Measurements from ENCODE around the gene KIAA1217.

KIAA1217 gene

DNA sequence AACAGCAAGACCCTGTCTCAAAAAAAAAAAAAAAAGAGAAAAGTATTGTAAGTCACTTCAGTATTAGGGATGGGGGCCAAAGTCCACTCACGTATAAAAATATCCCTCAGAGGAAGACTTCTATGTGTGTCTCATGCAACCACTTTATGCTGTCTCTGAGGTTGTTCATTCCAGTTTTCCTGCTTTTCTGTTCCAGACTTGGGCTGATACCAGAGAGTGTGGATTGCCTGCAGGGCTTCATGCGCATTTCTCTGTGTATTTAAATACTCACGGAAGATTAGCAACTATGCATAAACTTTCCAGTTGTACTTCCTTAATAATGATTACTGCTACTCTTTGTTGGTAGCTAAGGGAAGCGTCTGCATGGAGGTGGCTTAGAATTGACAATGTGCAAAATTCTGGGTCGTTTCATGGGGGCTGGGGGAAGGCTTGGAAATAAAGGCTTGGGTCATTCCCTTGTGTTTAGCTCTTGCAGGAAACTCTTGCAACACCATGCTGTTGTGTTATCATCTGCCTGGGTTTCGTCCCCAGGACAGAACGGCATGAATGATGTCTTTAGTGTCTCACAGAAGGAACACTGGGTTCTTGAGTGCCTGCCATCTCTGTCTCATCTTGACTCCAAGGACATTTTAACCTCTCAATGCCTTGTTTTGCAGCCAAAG, 54.1 kb downstream of the KIAA1217 start:
- Histone ChIP-seq H3K27ac (no peak overlapping the region), H3K4me2 (no peak overlapping the region), H3K9ac (no peak overlapping the region), H3K27me3 (no peaks in the 10 kb centered on the region), H3K9me3 (replicated peaks in 1 of 11) (peaks cover 0 to 19% (median 9%) of the 10 kb centered on the region in 11 experiments; a peak in 14 of 22 replicates), H3K4me3 (no peak overlapping the region), H3K4me1 (peaks cover 0 to 4% (median 0%) of the 10 kb centered on the region in 10 experiments; a peak in 1 of 20 replicates), H3K36me3 (no peaks in the 10 kb centered on the region), H4K20me1 (no peaks in the 10 kb centered on the region)
- TF ChIP-seq Cebpa-rat (IDR thresholded peaks at IDR 0.05) = no peak

DNA sequence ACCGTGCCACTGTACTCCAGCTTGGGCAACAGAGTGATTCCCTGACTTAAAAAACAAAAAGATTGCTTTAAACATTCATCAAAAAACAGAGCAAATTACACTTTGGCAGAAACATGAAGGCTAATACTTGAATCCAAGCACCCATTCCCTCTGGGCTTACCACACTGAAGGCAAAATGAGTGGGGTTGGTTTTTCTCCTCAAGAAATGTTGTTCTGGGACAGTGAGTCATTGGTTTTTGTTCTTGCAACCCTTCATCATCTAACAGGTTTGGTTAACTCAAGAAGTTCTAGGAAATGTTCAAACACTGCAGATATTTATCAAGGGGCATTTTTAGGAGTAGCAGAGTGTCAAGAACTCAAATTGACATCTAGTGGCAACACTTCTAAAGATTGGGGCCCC, 60.5 kb downstream of the KIAA1217 start:
- H3K4me3 ChIP-seq = no peak overlapping the region

DNA sequence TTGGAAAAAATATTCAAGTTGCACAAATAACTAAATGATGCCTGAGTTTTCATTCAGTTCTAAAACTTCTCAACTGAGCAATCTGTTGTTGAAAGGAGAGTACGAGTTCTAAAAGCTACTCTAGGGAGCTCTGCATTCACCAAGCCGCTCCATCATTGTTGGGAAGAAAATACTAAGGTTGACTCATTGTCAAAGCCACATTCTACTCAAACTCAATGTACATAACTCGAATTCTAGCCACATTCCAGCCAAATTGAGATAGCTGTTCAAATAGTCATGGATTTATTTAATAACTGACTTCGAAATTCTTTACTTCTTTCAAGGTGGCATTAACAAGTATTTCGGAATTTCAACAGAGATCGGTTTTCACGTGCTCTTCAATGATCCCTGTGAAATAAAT, 63.4 kb downstream of the KIAA1217 start:
- Histone ChIP-seq H3K4me1 (no peaks in the 10 kb centered on the region), H3K4me2 (no peak overlapping the region), H4K20me1 (no peaks in the 10 kb centered on the region), H3K4me3 (no peak overlapping the region), H3K27ac (no peak overlapping the region), H3K9me3 (replicated peaks in 1 of 11) (peaks cover 0 to 17% (median 7%) of the 10 kb centered on the region in 11 experiments; a peak in 13 of 22 replicates), H3K27me3 (no peaks in the 10 kb centered on the region), H3K36me3 (no peaks in the 10 kb centered on the region), H3K9ac (no peak overlapping the region)
- no peak for TF ChIP-seq Cebpa-rat (IDR thresholded peaks at IDR 0.05)

More for the DNA sequence above, 60.5 kb downstream of the KIAA1217 start:
- Histone ChIP-seq H4K20me1 (no peaks in the 10 kb centered on the region), H3K4me1 (no peaks in the 10 kb centered on the region), H3K36me3 (no peaks in the 10 kb centered on the region), H3K4me2 (no peak overlapping the region), H3K27me3 (no peaks in the 10 kb centered on the region), H3K9me3 (replicated peaks in 1 of 11) (peaks cover 0 to 19% (median 10%) of the 10 kb centered on the region in 11 experiments; a peak in 14 of 22 replicates), H3K9ac (no peak overlapping the region), H3K27ac (no peak overlapping the region)
- no peak for TF ChIP-seq Cebpa-rat (IDR thresholded peaks at IDR 0.05)

DNA sequence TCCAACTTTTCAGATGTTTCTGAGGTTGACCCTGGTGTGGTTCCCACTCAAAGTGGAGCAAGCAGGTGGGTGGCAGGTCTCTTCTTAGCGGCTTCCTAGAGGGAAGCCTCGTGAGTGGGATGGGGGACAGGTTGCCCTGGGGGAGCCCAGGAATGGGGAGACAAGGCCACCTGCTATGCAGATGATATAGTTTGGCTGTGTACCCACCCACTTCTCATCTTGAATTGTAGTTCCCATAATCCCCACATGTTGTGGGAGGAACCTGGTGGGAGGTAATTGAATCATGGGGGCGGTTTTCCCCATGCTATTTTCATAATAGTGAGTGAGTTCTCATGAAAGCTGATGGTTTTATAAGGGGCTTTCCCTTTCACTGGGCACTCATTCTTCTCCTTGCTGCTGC, 68.3 kb downstream of the KIAA1217 start:
- Histone ChIP-seq H3K27me3 (no peaks in the 10 kb centered on the region), H3K9me3 (replicated peaks in 1 of 11) (peaks cover 6 to 28% (median 12%) of the 10 kb centered on the region in 11 experiments; a peak in 19 of 22 replicates), H3K4me2 (no peak overlapping the region), H3K36me3 (no peaks in the 10 kb centered on the region), H3K27ac (no peak overlapping the region), H3K9ac (no peak overlapping the region), H3K4me1 (peaks cover 0 to 1% (median 0%) of the 10 kb centered on the region in 10 experiments; a peak in 4 of 20 replicates), H3K4me3 (no peak overlapping the region), H4K20me1 (no peaks in the 10 kb centered on the region)
- TF ChIP-seq Cebpa-rat (IDR thresholded peaks at IDR 0.05) = no peak

DNA sequence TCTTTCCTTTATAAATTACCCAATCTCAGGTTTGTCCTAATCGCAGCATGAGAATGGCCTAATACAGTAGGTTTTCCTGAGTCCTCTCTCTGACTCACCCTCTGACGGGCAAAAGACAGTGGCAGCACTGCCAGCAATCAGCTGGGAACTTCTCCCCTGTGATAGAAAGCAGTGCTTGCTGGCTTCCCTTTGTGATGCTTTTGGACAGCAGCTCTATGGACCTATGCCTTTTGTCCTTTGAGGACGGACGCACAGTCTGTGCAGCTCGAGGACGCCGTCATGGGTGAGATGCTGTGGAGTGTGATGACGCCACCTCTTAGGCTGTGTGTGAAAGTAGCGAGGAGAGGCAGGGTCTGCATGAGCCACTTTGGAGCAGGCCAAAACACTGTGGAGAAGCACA, 68.8 kb downstream of the KIAA1217 start:
- H3K36me3 ChIP-seq = no peaks in the 10 kb centered on the region
- H3K4me1 ChIP-seq = peaks cover 0 to 6% (median 2%) of the 10 kb centered on the region in 10 experiments; a peak in 7 of 20 replicates
- H3K27me3 ChIP-seq = no peaks in the 10 kb centered on the region
- H3K9ac ChIP-seq = no peak overlapping the region
- H3K4me2 ChIP-seq = no peak overlapping the region
- H3K4me3 ChIP-seq = no peak overlapping the region
- H3K27ac ChIP-seq = no peak overlapping the region
- TF ChIP-seq Cebpa-rat (IDR thresholded peaks at IDR 0.05) = no peak
- no peaks in the 10 kb centered on the region for H4K20me1 ChIP-seq
- H3K9me3 ChIP-seq (replicated peaks in 1 of 11) = peaks cover 9 to 28% (median 13%) of the 10 kb centered on the region in 11 experiments; a peak in 19 of 22 replicates

DNA sequence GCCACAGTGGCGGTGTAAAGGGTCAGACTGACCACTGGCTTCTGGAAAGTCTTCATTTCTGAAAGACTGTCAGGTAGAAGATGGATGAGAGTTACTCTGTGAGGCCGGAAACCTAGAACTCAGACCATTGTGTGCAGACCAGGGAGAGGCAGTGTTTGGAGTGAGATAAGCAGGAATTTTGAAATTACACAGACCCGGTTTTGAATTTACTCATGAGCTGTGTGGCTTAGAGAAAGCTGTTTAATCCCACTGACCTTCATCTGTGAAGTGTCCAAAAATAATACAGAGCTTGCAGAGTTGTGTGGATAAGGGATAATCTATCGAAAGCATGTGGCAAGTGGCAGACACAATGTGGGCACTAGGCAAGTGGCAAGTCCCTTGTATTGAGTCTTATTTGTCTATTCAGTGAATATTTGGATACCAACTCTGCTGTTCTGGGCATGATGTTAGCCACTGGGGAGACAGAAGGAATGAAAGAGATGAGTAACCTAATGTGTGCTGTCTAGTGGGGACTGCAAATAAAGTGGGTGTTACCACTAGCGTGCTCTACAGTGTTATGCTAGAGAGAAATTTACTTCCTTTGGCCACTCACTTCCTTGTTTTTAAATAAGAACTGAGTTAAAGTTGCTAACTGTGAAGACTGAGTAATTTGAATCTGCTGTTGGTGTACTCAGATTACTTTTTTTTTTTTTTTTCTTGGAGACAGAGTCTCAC, 69.4 kb downstream of the KIAA1217 start:
- H3K4me2 ChIP-seq = no peak overlapping the region
- H3K36me3 ChIP-seq = no peaks in the 10 kb centered on the region
- no peak overlapping the region for H3K4me3 ChIP-seq
- no peak overlapping the region for H3K27ac ChIP-seq
- peaks cover 11 to 28% (median 14%) of the 10 kb centered on the region in 11 experiments; a peak in 20 of 22 replicates for H3K9me3 ChIP-seq (replicated peaks in 1 of 11)
- H3K4me1 ChIP-seq = peaks cover 0 to 9% (median 4%) of the 10 kb centered on the region in 10 experiments; a peak in 7 of 20 replicates
- H3K9ac ChIP-seq = no peak overlapping the region
- no peaks in the 10 kb centered on the region for H4K20me1 ChIP-seq
- TF ChIP-seq Cebpa-rat (IDR thresholded peaks at IDR 0.05) = no peak
- H3K27me3 ChIP-seq = no peaks in the 10 kb centered on the region

DNA sequence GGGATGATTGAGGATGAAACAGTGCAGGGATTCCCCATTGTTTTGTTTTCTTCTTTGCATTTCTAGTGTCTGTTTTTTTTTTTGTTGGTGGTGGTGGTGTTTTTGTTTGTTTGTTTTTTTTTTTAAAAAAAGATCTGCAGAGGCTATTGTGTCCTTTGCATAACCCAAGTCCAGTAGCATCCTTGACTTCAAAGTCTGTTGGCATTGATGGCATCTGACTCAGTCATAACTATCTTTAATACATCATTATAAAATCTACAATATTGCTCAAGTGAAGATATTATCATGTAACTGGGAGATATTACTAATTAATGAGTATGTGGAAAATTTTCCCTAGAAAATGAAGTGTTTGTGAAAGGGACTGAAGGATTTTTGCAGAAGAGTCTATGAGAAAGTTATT, 70.2 kb downstream of the KIAA1217 start:
- Histone ChIP-seq H3K27me3 (no peaks in the 10 kb centered on the region), H4K20me1 (no peaks in the 10 kb centered on the region), H3K9ac (no peak overlapping the region), H3K4me1 (peaks cover 0 to 9% (median 4%) of the 10 kb centered on the region in 10 experiments; a peak in 7 of 20 replicates), H3K4me3 (no peak overlapping the region), H3K27ac (no peak overlapping the region), H3K36me3 (no peaks in the 10 kb centered on the region), H3K4me2 (no peak overlapping the region), H3K9me3 (replicated peaks in 1 of 11) (peaks cover 11 to 28% (median 21%) of the 10 kb centered on the region in 11 experiments; a peak in 21 of 22 replicates)
- TF ChIP-seq Cebpa-rat (IDR thresholded peaks at IDR 0.05) = no peak

DNA sequence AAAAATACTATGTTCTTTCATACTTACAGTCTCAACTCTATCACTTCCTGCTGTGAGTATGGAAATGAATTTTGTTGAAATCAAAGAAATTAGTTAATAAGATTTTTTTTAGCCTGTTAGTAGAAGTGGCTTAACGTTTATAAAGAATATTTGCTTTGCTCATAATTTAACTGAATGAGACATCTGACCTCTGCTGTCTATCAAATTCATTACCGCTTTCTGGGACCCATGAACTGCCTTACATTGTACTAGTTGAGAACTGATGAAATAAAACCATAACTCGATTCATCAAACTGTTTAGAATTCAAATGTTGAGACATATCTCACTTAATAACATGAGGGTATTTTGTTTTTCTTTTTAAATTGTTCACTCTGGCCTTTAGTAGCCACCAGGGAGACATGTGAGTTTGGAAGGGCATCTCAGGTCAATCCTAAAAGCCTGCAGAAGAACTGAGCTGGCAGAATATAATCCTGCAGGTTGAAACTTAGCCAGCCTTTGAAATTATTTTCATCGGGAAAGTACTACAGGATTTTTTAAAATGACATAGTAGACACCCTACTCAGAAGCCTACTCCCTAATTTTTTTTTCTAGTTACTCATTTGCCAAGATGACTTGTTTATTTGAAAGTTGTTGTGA, 78.7 kb downstream of the KIAA1217 start:
- H3K27ac ChIP-seq = no peak overlapping the region
- peaks cover 0 to 4% (median 2%) of the 10 kb centered on the region in 10 experiments; a peak in 7 of 20 replicates for H3K4me1 ChIP-seq
- H3K9ac ChIP-seq = no peak overlapping the region
- H3K4me2 ChIP-seq = no peak overlapping the region
- TF ChIP-seq Cebpa-rat (IDR thresholded peaks at IDR 0.05) = no peak
- peaks cover 0 to 7% (median 0%) of the 10 kb centered on the region in 11 experiments; a peak in 3 of 22 replicates for H3K36me3 ChIP-seq
- no peaks in the 10 kb centered on the region for H3K27me3 ChIP-seq
- no peak overlapping the region for H3K4me3 ChIP-seq
- H3K9me3 ChIP-seq (replicated peaks in 1 of 11) = peaks cover 0 to 18% (median 6%) of the 10 kb centered on the region in 11 experiments; a peak in 12 of 22 replicates
- H4K20me1 ChIP-seq = no peaks in the 10 kb centered on the region

DNA sequence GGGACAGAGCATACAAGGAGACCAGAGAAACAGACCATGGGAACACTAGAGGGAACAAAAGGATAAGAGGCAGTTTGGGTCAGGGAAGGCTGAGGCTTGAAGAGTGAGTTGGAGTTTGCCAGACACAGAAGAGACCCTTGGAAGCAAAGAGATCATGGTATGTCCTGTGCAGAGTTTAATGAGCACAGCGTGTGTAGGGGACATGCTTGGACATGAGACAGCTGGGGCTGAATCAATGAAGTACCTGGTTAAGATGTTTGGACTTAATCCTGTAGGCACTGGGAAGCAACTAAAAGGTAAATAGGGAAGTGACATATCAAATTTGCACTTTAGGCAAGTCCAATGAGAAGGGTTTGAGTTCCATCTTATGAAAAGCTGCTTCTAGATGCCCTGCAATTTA, 79.6 kb downstream of the KIAA1217 start:
- H3K27me3 ChIP-seq = no peaks in the 10 kb centered on the region
- no peak overlapping the region for H3K4me3 ChIP-seq
- no peak for TF ChIP-seq Cebpa-rat (IDR thresholded peaks at IDR 0.05)

More for the DNA sequence above, 79.6 kb downstream of the KIAA1217 start:
- Histone ChIP-seq H3K9ac (no peak overlapping the region), H3K9me3 (replicated peaks in 1 of 11) (peaks cover 0 to 13% (median 6%) of the 10 kb centered on the region in 11 experiments; a peak in 12 of 22 replicates), H3K4me1 (no peaks in the 10 kb centered on the region), H4K20me1 (no peaks in the 10 kb centered on the region), H3K36me3 (peaks cover 0 to 8% (median 0%) of the 10 kb centered on the region in 11 experiments; a peak in 3 of 22 replicates), H3K27ac (no peak overlapping the region), H3K4me2 (no peak overlapping the region)
